PFSK-1 (cell line): ENCODE measurements around the gene NAV2.

Source experiments
- FOXP2 ChIP-seq: optimal IDR thresholded peaks from 2 replicates; pipeline ENCODE3; 2011; ENCODE audit warnings: borderline replicate concordance, control low read depth, inconsistent platforms; ENCODE audit not compliant: insufficient read depth; ENCODE audit errors: extremely low read length, extremely low read depth
- POLR2AphosphoS5 ChIP-seq: IDR thresholded peaks from 2 replicates; pipeline ENCODE4 v1.6.1; 2012; ENCODE audit warnings: low read depth, mild to moderate bottlenecking, control low read depth, low read length, moderate library complexity
- SIN3A ChIP-seq: IDR thresholded peaks from 2 replicates; pipeline ENCODE4 v1.6.1; 2012; ENCODE audit warnings: mild to moderate bottlenecking, low read length, moderate library complexity, borderline replicate concordance; ENCODE audit not compliant: insufficient read depth
- TAF1 ChIP-seq: IDR thresholded peaks from 2 replicates; pipeline ENCODE4 v1.6.1; 2012; ENCODE audit warnings: low read length, control low read depth, borderline replicate concordance; ENCODE audit not compliant: insufficient read depth
- TF ChIP-seq, protein P1 (sequence below), 2 experiments: IDR thresholded peaks; 2 replicates each; pipeline versions ENCODE4 v1.6.1 to v1.8.0; 2011 to 2012; ENCODE audit warnings: low read depth in 2 of 2, low read length in 2 of 2, control low read depth in 1 of 2, inconsistent platforms in 1 of 2, mild to moderate bottlenecking in 1 of 2, moderate library complexity in 1 of 2; ENCODE audit not compliant: insufficient read depth in 1 of 2

Gene NAV2

DNA sequence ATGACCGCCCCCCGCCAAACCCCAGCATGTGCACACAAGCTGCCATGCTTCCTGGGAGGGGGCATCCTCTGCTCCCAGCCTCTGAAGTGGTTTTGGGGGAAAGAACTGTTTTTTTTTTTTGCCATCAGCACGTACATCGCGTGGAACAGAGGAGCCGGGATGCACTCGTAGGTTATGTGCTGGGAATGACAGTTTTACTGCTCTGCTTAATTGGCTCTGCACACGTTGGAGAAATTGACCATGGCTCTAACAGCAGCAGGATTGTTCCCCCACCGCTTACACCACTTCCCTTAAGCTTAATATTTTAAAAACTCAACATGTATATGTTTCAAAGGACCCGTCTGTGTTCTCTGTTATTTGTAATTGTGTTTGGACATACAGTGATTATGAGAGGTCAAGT is 175.2 kb downstream of the NAV2 start:
- TF ChIP-seq, protein P1, sequence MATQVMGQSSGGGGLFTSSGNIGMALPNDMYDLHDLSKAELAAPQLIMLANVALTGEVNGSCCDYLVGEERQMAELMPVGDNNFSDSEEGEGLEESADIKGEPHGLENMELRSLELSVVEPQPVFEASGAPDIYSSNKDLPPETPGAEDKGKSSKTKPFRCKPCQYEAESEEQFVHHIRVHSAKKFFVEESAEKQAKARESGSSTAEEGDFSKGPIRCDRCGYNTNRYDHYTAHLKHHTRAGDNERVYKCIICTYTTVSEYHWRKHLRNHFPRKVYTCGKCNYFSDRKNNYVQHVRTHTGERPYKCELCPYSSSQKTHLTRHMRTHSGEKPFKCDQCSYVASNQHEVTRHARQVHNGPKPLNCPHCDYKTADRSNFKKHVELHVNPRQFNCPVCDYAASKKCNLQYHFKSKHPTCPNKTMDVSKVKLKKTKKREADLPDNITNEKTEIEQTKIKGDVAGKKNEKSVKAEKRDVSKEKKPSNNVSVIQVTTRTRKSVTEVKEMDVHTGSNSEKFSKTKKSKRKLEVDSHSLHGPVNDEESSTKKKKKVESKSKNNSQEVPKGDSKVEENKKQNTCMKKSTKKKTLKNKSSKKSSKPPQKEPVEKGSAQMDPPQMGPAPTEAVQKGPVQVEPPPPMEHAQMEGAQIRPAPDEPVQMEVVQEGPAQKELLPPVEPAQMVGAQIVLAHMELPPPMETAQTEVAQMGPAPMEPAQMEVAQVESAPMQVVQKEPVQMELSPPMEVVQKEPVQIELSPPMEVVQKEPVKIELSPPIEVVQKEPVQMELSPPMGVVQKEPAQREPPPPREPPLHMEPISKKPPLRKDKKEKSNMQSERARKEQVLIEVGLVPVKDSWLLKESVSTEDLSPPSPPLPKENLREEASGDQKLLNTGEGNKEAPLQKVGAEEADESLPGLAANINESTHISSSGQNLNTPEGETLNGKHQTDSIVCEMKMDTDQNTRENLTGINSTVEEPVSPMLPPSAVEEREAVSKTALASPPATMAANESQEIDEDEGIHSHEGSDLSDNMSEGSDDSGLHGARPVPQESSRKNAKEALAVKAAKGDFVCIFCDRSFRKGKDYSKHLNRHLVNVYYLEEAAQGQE (IDR thresholded peaks at IDR 0.05; ENCODE audit: insufficient read depth in 1 of 2, low read depth in 2 of 2, low read length in 2 of 2) = no peak
- TF ChIP-seq SIN3A = no peak
- no peak for TF ChIP-seq POLR2AphosphoS5
- no peak for TF ChIP-seq TAF1
- no peak for TF ChIP-seq FOXP2

DNA sequence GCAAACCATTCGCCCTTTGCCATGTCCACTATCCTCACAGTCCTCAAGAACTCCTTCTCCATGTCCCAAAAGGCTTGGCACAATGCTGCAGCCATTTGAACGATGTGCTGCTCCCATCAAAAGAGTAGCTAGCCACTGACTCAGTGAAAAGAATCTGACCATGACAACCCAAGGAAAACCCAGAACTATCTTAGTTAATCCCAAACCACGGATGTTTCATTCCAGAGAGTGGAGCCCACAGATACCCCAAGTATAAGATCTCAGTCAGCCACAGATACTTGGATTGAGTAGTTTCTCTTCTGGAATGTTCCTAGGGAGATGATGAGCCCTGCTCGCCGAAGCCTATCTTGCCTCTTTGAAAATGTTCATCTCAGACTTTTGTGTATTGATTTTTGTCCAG is 176.9 kb downstream of the NAV2 start:
- TF ChIP-seq POLR2AphosphoS5 (no peak), FOXP2 (no peak), TAF1 (no peak), SIN3A (no peak)
- TF ChIP-seq, protein P1 (IDR thresholded peaks at IDR 0.05; ENCODE audit: insufficient read depth in 1 of 2, low read depth in 2 of 2, low read length in 2 of 2) = no peak

DNA sequence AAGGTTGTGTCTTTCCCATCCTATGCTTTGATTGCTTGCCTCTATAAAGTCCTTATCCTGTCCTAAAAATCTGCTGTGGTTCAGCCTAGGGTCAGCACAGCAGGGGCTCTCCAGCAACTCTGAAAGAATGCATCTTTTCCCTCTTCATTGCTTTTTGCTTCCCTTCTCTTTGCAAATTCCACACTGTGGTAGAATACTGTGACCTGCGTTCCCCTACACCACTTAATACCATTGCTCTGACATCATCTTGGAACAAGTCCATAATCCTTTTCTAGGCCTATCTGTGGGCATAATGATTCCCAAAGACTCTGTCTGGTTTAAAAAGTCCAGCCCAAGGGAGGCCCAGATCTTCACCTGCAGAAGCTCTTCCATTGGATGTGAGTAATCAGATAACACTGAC is 177.7 kb downstream of the NAV2 start:
- TF ChIP-seq TAF1 (no peak), POLR2AphosphoS5 (no peak), FOXP2 (no peak), SIN3A (no peak)
- TF ChIP-seq, protein P1 (IDR thresholded peaks at IDR 0.05; ENCODE audit: insufficient read depth in 1 of 2, low read depth in 2 of 2, low read length in 2 of 2) = no peak

DNA sequence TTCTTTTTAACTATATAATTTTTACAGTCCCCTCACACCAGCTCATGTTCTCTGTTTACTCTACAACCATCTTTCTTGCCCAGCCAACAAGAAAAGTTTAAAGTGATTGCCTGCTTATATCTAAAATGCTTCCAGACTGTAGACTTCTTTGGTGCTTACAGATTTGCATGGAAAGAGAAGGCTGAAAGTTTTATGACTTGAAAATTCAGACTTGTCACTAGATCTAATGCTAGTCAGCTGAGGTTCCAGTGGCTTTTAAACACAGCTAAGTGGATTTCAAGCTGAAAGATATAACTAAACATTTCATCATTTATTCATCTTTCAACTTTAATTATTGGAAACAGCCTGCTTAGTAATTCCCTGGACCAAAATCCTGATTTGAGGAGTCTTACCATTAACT is 178.4 kb downstream of the NAV2 start:
- TF ChIP-seq SIN3A = no peak
- no peak for TF ChIP-seq FOXP2
- no peak for TF ChIP-seq TAF1
- TF ChIP-seq, protein P1 (IDR thresholded peaks at IDR 0.05; ENCODE audit: insufficient read depth in 1 of 2, low read depth in 2 of 2, low read length in 2 of 2) = no peak
- no peak for TF ChIP-seq POLR2AphosphoS5

DNA sequence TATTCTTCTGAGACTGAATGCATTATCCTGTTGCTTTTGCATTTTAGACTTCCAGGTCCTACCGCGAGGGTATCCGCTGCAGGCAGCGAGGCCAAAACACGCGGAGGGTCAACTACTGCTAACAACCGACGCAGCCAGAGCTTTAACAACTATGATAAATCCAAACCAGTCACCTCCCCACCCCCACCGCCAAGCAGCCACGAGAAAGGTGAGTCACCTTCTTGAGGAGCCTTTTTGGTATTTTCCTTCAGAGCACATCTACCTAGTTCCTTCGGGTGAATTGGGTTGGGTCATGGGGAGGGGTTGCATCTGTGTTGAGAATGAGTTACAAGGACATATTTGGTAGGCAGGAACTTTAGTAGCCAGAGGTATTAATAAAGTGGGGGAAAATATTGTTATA is 179.8 kb downstream of the NAV2 start:
- TF ChIP-seq TAF1 (no peak), POLR2AphosphoS5 (no peak), SIN3A (no peak), FOXP2 (no peak)
- TF ChIP-seq, protein P1 (IDR thresholded peaks at IDR 0.05; ENCODE audit: insufficient read depth in 1 of 2, low read depth in 2 of 2, low read length in 2 of 2) = no peak
